ENCODE data around the gene DOCK9.

- TF ChIP-seq REST (IDR thresholded peaks at IDR 0.05; ENCODE audit: insufficient read depth in 1 of 2, low read depth in 2 of 2, low read length in 1 of 2) (no peak), POLR2AphosphoS5 (IDR thresholded peaks at IDR 0.05; ENCODE audit: low read depth, low read length) (no peak), CTCF (IDR thresholded peaks at IDR 0.05) (no peak)
Measured at GRCh38 chr13:98871727-98872126, 106.1 kb downstream of the DOCK9 start.

Measured in Panc1 (cell line).